ENCODE data around the gene POR.

POR gene

GRCh38 chr7:75938921-75939320 lies 24.0 kb downstream of the POR start:
- Histone ChIP-seq H3K36me3 (no peaks in the 10 kb centered on the region), H3K4me3 (ENCODE audit: low read depth in 1 of 2, low read length in 1 of 2) (no peak overlapping the region), H3K9me3 (no peaks in the 10 kb centered on the region), H3K27ac (no peak overlapping the region), H3K27me3 (no peaks in the 10 kb centered on the region), H3K4me1 (ENCODE audit: control insufficient read depth in 1 of 2, insufficient read depth in 1 of 2, low read depth in 1 of 2, low read length in 1 of 2) (peaks cover under 1 to 17% of the 10 kb centered on the region in 2 experiments)
- no peak for TF ChIP-seq CTCF (IDR thresholded peaks at IDR 0.05)

- no peak for TF ChIP-seq CTCF (IDR thresholded peaks at IDR 0.05)
- Histone ChIP-seq H3K9me3 (no peaks in the 10 kb centered on the region), H3K4me1 (ENCODE audit: control insufficient read depth in 1 of 2, insufficient read depth in 1 of 2, low read depth in 1 of 2, low read length in 1 of 2) (peaks cover 37 to 64% of the 10 kb centered on the region in 2 experiments), H3K4me3 (ENCODE audit: low read depth in 1 of 2, low read length in 1 of 2) (no peak overlapping the region), H3K36me3 (no peaks in the 10 kb centered on the region), H3K27ac (no peak overlapping the region), H3K27me3 (no peaks in the 10 kb centered on the region)
Measured at GRCh38 chr7:75943864-75944263, 28.9 kb downstream of the POR start.

GRCh38 chr7:75944507-75944906 lies 29.6 kb downstream of the POR start:
- peak overlapping the region; percentile 80 for H3K27ac ChIP-seq
- no peak overlapping the region for H3K4me3 ChIP-seq (ENCODE audit: low read depth in 1 of 2, low read length in 1 of 2)
- no peaks in the 10 kb centered on the region for H3K36me3 ChIP-seq
- TF ChIP-seq CTCF (IDR thresholded peaks at IDR 0.05): no peak
- no peaks in the 10 kb centered on the region for H3K27me3 ChIP-seq
- H3K9me3 ChIP-seq: no peaks in the 10 kb centered on the region
- H3K4me1 ChIP-seq (ENCODE audit: control insufficient read depth in 1 of 2, insufficient read depth in 1 of 2, low read depth in 1 of 2, low read length in 1 of 2): peaks cover 37 to 64% of the 10 kb centered on the region in 2 experiments

- no peaks in the 10 kb centered on the region for H3K27me3 ChIP-seq
- peak overlapping the region; percentile 80 for H3K27ac ChIP-seq
- peaks cover 43 to 73% of the 10 kb centered on the region in 2 experiments for H3K4me1 ChIP-seq (ENCODE audit: control insufficient read depth in 1 of 2, insufficient read depth in 1 of 2, low read depth in 1 of 2, low read length in 1 of 2)
- peak overlapping the region; percentile 19 to 22 for H3K4me3 ChIP-seq (ENCODE audit: low read depth in 1 of 2, low read length in 1 of 2)
- no peak for TF ChIP-seq CTCF (IDR thresholded peaks at IDR 0.05)
- no peaks in the 10 kb centered on the region for H3K9me3 ChIP-seq
- H3K36me3 ChIP-seq: no peaks in the 10 kb centered on the region
Measured at GRCh38 chr7:75945297-75946168, 30.6 kb downstream of the POR start.

GRCh38 chr7:75946207-75946855 lies 31.4 kb downstream of the POR start:
- Histone ChIP-seq H3K4me1 (ENCODE audit: control insufficient read depth in 1 of 2, insufficient read depth in 1 of 2, low read depth in 1 of 2, low read length in 1 of 2) (peaks cover 51 to 80% of the 10 kb centered on the region in 2 experiments), H3K27ac (peak overlapping the region; percentile 80), H3K4me3 (ENCODE audit: low read depth in 1 of 2, low read length in 1 of 2) (peak overlapping the region; percentile 19 to 22), H3K27me3 (no peaks in the 10 kb centered on the region), H3K9me3 (no peaks in the 10 kb centered on the region), H3K36me3 (no peaks in the 10 kb centered on the region)
- TF ChIP-seq CTCF (IDR thresholded peaks at IDR 0.05): no peak
